Measurements from ENCODE around the gene IFNA8.

Gene IFNA8

DNA sequence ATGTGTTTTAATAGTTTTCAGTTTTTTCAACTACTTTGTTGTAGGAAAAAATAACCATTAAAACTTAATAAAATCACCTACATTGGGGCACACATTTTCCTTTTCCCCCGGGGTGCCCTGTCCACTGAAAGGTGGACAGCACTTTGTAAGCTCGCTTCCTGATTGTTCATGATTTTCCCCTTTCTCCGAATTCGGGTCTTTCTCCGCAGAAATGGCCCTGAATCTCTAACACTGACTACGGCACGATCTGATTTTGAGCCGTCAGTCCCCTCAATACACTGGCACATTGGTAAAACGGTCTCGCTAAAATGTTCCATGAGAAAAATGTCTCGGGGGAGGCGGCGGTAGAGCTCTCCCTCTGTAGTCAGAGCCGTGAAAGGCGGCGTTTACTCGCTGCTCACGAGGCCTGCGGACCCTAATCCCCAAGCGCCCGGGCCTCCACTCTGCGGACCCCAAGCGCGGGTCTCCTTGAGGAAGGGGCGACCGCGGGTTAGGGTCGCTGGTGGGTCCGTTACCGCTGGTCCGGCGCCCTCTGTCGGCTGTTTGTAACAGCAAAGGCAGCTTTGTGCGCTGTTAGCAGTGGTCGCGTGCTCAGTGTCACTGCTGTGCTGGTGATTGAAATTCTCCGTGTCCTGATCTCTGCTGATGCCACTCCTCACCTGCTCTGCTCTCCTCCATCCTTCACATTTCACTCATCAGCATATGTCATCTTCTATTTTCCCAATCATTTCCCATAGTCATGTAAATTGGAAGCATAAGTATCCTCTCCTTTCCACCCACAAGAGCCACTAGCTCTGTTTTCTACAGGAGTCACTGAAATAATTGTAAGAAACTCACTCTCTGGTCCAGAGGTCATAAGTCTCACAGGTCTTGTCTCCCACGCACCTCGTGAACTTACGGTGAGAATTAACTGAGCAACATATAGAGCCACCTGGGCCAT, 12.9 kb upstream of the IFNA8 start:
- Histone ChIP-seq H3K36me3 (ENCODE audit: control insufficient read depth in 1 of 2, insufficient read depth in 2 of 2, low read length in 2 of 2) (no peaks in the 10 kb centered on the region), H3K4me1 (ENCODE audit: control insufficient read depth in 1 of 2, insufficient read depth in 2 of 2, low read length in 2 of 2) (peaks cover 5 to 8% of the 10 kb centered on the region in 2 donors), H3K4me3 (ENCODE audit: low read depth in 1 of 2, low read length in 2 of 2) (peak overlapping the region; percentile 63 to 69), H3K9ac (ENCODE audit: low read depth in 1 of 2, low read length in 2 of 2) (peak overlapping the region; percentile 17 to 22), H3K27me3 (ENCODE audit: control insufficient read depth in 1 of 2, insufficient read depth in 2 of 2, low read length in 2 of 2) (peaks cover 33 to 34% of the 10 kb centered on the region in 2 donors), H3K9me3 (ENCODE audit: control insufficient read depth in 1 of 2, low read length in 2 of 2) (no peaks in the 10 kb centered on the region), H3K27ac (ENCODE audit: low read depth, low read length) (no peak overlapping the region)

DNA sequence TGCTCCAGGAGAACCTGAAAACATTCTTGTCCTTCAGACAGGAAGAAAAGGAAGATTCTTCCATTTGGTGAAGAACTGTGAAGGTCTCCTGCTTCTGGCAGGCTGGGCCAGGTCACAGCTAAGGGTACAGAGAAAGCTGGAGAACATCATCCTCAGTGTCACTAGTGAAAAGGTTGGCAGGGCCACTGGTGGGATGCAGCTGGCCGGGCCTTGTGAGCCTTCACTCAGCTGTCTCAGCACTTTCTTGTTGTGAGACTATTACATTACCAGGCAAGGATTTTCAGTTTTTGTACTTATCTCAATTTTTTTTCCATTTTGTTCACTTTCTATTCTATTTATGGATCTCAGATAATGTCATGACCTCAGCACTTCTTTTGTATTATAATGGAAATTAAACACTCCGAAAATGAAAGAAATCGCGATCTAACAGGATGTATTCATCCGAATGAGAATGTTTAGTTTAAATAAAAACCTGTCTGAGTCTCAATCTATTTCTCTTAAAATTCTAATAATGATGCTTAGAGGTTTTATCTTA, 9.9 kb upstream of the IFNA8 start:
- no peak overlapping the region for H3K27ac ChIP-seq (ENCODE audit: low read depth, low read length)
- peaks cover 13 to 14% of the 10 kb centered on the region in 2 donors for H3K4me1 ChIP-seq (ENCODE audit: control insufficient read depth in 1 of 2, insufficient read depth in 2 of 2, low read length in 2 of 2)
- H3K27me3 ChIP-seq (ENCODE audit: control insufficient read depth in 1 of 2, insufficient read depth in 2 of 2, low read length in 2 of 2) = peaks cover 35 to 48% of the 10 kb centered on the region in 2 donors
- H3K36me3 ChIP-seq (ENCODE audit: control insufficient read depth in 1 of 2, insufficient read depth in 2 of 2, low read length in 2 of 2) = no peaks in the 10 kb centered on the region
- H3K9me3 ChIP-seq (ENCODE audit: control insufficient read depth in 1 of 2, low read length in 2 of 2) = no peaks in the 10 kb centered on the region
- no peak overlapping the region for H3K4me3 ChIP-seq (ENCODE audit: low read depth in 1 of 2, low read length in 2 of 2)
- no peak overlapping the region for H3K9ac ChIP-seq (ENCODE audit: low read depth in 1 of 2, low read length in 2 of 2)

DNA sequence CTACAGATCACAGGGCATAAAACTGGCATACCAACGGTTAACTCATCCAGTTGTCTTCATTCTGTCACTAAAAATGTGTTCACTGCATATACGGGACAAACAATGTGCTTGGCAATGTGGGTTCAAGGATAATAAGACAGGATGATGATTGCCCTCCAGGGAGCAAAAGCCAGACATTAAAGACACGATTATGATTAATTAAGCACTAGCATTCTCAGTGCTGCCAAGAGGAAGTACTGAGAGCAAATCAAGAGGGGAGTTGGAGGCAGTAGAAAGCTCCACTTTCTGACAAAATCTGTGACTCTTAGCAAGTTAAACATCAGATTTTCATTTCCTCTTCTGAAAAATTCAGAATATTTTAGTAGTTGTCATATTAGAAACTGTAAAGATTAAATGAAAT, 9.0 kb upstream of the IFNA8 start:
- no peaks in the 10 kb centered on the region for H3K36me3 ChIP-seq (ENCODE audit: control insufficient read depth in 1 of 2, insufficient read depth in 2 of 2, low read length in 2 of 2)
- H3K4me3 ChIP-seq (ENCODE audit: low read depth in 1 of 2, low read length in 2 of 2) = no peak overlapping the region
- H3K27ac ChIP-seq (ENCODE audit: low read depth, low read length) = no peak overlapping the region
- H3K9me3 ChIP-seq (ENCODE audit: control insufficient read depth in 1 of 2, low read length in 2 of 2) = no peaks in the 10 kb centered on the region
- peaks cover 13 to 14% of the 10 kb centered on the region in 2 donors for H3K4me1 ChIP-seq (ENCODE audit: control insufficient read depth in 1 of 2, insufficient read depth in 2 of 2, low read length in 2 of 2)
- peaks cover 38 to 48% of the 10 kb centered on the region in 2 donors for H3K27me3 ChIP-seq (ENCODE audit: control insufficient read depth in 1 of 2, insufficient read depth in 2 of 2, low read length in 2 of 2)
- no peak overlapping the region for H3K9ac ChIP-seq (ENCODE audit: low read depth in 1 of 2, low read length in 2 of 2)

DNA sequence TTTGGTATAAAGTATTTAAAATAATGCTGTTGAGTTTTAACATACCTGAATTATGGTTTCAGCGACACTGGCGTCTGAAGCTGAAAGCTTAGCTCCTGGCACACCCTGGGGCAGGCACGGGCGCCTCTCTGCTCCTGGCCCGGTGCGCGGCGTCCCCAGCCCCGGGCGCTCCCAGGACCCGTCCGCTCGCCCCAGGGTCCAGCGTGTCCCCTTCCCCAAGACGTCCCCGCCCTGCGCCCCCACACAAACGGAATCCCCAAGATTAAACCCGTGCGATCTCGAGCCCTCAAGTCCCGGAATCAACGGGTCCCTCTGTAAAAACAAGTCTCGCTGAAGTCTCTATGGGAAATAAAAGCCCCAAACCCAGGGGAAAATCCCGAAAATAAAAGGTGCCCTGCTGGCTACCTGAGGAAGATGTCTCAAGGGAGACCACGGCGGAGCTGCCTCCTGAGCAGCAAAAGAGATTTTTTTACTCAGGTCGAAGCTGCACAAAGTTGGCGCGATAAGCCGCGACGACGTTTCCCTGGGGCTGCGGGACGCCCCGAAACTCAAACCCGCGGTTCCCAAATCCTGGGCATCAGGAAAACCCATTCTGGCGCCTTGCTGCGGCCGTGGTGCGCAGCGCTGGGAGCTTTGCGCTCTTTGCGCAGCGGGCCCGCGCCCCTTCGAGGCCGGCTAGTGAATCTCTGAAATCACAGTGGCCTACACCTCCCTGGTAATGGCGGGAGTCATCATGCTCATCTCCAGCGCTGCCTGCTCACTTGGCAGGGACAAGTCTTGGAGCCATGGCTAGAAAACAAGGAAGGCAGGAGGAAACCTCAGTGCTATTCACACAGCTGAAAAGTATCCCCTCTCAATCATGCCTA, 6.3 kb upstream of the IFNA8 start:
- peaks cover 6 to 8% of the 10 kb centered on the region in 2 donors for H3K4me1 ChIP-seq (ENCODE audit: control insufficient read depth in 1 of 2, insufficient read depth in 2 of 2, low read length in 2 of 2)
- H3K27me3 ChIP-seq (ENCODE audit: control insufficient read depth in 1 of 2, insufficient read depth in 2 of 2, low read length in 2 of 2) = peaks cover 25 to 28% of the 10 kb centered on the region in 2 donors
- H3K27ac ChIP-seq (ENCODE audit: low read depth, low read length) = no peak overlapping the region
- peak overlapping the region; percentile 18 to 37 for H3K4me3 ChIP-seq (ENCODE audit: low read depth in 1 of 2, low read length in 2 of 2)
- no peaks in the 10 kb centered on the region for H3K9me3 ChIP-seq (ENCODE audit: control insufficient read depth in 1 of 2, low read length in 2 of 2)
- H3K36me3 ChIP-seq (ENCODE audit: control insufficient read depth in 1 of 2, insufficient read depth in 2 of 2, low read length in 2 of 2) = no peaks in the 10 kb centered on the region
- no peak overlapping the region for H3K9ac ChIP-seq (ENCODE audit: low read depth in 1 of 2, low read length in 2 of 2)

DNA sequence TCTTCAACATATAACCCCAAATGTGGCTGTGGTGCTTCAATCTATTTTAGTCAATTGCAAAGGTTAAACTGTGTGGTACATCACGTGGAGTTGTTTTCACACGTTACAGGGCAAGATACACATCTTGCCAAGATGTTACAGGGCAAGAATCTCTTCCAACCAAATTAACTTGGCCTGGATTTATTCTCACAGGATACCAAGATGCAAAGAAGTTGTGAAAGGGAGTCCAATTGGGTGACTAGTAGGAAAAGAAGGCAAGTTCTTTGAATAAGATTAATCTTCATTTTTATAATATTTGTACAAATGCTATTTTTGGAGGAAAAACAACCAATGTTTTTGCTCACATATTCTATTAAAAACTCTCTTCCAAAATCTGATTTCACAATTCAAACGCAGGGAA, 4.8 kb upstream of the IFNA8 start:
- Histone ChIP-seq H3K27me3 (ENCODE audit: control insufficient read depth in 1 of 2, insufficient read depth in 2 of 2, low read length in 2 of 2) (peaks cover 18 to 21% of the 10 kb centered on the region in 2 donors), H3K9ac (ENCODE audit: low read depth in 1 of 2, low read length in 2 of 2) (no peak overlapping the region), H3K4me3 (ENCODE audit: low read depth in 1 of 2, low read length in 2 of 2) (no peak overlapping the region), H3K9me3 (ENCODE audit: control insufficient read depth in 1 of 2, low read length in 2 of 2) (no peaks in the 10 kb centered on the region), H3K4me1 (ENCODE audit: control insufficient read depth in 1 of 2, insufficient read depth in 2 of 2, low read length in 2 of 2) (peaks cover 6 to 8% of the 10 kb centered on the region in 2 donors), H3K27ac (ENCODE audit: low read depth, low read length) (no peak overlapping the region), H3K36me3 (ENCODE audit: control insufficient read depth in 1 of 2, insufficient read depth in 2 of 2, low read length in 2 of 2) (no peaks in the 10 kb centered on the region)

DNA sequence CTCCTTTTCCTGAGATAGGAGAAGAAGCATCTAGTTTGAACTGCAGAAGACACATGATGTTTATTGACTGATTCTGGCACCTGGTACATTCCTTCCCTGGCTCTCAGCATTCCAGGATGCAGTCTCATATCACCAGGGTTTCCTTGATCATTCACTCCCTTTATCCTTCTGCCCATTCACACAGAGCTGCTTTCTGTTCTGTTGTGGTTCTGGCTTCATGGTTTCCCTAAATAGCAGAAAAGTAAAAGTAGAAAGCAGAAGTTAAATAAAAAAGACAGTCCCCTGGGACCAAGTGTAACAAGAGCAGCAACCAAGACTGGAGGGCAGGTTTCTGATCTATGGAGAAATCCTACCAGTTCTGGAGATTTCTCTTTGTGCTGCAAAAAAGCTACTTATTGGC, 3.2 kb downstream of the IFNA8 start:
- H3K27me3 ChIP-seq (ENCODE audit: control insufficient read depth in 1 of 2, insufficient read depth in 2 of 2, low read length in 2 of 2) = peaks cover 3 to 4% of the 10 kb centered on the region in 2 donors
- peaks cover 0 to 3% of the 10 kb centered on the region in 2 donors for H3K4me1 ChIP-seq (ENCODE audit: control insufficient read depth in 1 of 2, insufficient read depth in 2 of 2, low read length in 2 of 2)
- H3K9me3 ChIP-seq (ENCODE audit: control insufficient read depth in 1 of 2, low read length in 2 of 2) = no peaks in the 10 kb centered on the region
- no peak overlapping the region for H3K4me3 ChIP-seq (ENCODE audit: low read depth in 1 of 2, low read length in 2 of 2)
- no peak overlapping the region for H3K9ac ChIP-seq (ENCODE audit: low read depth in 1 of 2, low read length in 2 of 2)
- H3K27ac ChIP-seq (ENCODE audit: low read depth, low read length) = no peak overlapping the region
- no peaks in the 10 kb centered on the region for H3K36me3 ChIP-seq (ENCODE audit: control insufficient read depth in 1 of 2, insufficient read depth in 2 of 2, low read length in 2 of 2)

DNA sequence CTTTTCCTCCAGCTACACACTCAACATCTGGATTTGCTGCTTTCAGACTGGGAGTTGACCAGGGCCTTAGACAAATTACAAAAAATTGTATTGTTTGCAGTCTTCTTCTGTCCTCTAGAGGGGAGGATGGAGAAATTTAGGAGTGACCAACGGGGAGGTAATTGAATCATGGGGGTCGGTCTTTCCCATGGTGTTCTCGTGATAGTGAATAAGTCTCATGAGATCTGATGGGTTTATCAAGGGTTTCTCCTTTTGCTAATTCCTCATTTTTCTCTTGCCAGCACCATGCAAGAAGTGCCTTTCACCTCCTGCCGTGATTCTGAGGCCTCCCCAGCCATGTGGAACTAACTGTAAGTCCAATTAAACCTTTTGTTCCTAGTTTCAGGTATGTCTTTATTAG, 4.2 kb downstream of the IFNA8 start:
- peaks cover 3 to 4% of the 10 kb centered on the region in 2 donors for H3K27me3 ChIP-seq (ENCODE audit: control insufficient read depth in 1 of 2, insufficient read depth in 2 of 2, low read length in 2 of 2)
- H3K4me1 ChIP-seq (ENCODE audit: control insufficient read depth in 1 of 2, insufficient read depth in 2 of 2, low read length in 2 of 2) = peaks cover 0 to 3% of the 10 kb centered on the region in 2 donors
- H3K36me3 ChIP-seq (ENCODE audit: control insufficient read depth in 1 of 2, insufficient read depth in 2 of 2, low read length in 2 of 2) = no peaks in the 10 kb centered on the region
- H3K9me3 ChIP-seq (ENCODE audit: control insufficient read depth in 1 of 2, low read length in 2 of 2) = no peaks in the 10 kb centered on the region
- H3K4me3 ChIP-seq (ENCODE audit: low read depth in 1 of 2, low read length in 2 of 2) = no peak overlapping the region
- no peak overlapping the region for H3K9ac ChIP-seq (ENCODE audit: low read depth in 1 of 2, low read length in 2 of 2)
- H3K27ac ChIP-seq (ENCODE audit: low read depth, low read length) = no peak overlapping the region

DNA sequence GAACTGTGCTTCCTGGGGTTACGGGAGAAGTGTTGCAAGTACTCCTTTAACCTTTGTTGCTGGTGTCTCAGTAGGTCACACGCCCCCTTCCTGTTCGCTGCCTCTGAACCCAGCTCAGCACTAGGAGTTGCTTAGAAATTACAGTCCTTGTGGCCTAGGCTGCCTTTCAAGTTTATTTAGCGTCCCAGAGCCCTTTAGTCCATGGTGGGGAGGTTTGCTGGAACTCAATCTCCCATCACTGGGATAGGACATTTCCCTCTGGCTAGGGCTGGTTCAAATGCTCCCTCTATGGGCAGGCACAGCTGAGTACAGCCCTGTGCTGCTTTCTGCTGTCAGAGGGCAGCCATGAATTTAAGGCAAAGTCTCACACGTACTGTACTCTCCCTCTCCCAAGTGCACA, 4.7 kb downstream of the IFNA8 start:
- Histone ChIP-seq H3K4me3 (ENCODE audit: low read depth in 1 of 2, low read length in 2 of 2) (no peak overlapping the region), H3K27me3 (ENCODE audit: control insufficient read depth in 1 of 2, insufficient read depth in 2 of 2, low read length in 2 of 2) (peaks cover 3 to 4% of the 10 kb centered on the region in 2 donors), H3K4me1 (ENCODE audit: control insufficient read depth in 1 of 2, insufficient read depth in 2 of 2, low read length in 2 of 2) (peaks cover 0 to 3% of the 10 kb centered on the region in 2 donors), H3K27ac (ENCODE audit: low read depth, low read length) (no peak overlapping the region), H3K9me3 (ENCODE audit: control insufficient read depth in 1 of 2, low read length in 2 of 2) (no peaks in the 10 kb centered on the region), H3K9ac (ENCODE audit: low read depth in 1 of 2, low read length in 2 of 2) (no peak overlapping the region), H3K36me3 (ENCODE audit: control insufficient read depth in 1 of 2, insufficient read depth in 2 of 2, low read length in 2 of 2) (no peaks in the 10 kb centered on the region)

DNA sequence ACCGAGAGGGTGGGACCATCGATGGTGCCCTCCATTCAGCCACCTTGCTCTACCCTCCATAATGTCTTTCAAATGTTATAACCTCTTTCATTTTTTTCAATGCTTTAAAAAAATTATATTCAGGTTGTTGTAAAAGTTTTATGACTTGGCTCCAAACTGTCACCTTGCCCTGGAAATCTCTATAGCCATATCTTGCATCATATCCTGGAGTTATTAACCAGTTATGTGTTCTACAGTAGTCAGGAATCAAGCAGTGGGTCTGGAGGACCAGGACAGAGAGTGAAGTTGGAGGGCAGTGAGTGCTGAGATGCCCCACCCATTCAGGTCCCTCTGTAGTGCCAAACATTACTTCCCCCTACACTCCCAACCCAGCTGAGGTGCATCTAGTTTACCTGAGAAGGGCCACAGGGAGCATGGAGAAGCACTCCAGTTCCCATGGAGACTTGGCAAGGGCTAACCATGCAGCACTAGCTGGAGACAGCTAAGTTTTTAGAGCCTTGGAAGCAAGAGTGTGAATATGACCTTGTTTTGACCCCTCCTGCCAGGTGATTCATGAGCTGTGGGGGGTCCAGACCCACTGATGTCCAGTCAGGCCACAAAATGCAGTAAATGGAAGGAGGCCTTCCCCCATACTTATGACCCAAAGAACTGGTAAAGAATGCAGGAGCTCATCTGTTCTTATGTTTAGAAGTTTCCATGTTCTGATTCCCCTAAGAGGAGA, 5.5 kb downstream of the IFNA8 start:
- no peaks in the 10 kb centered on the region for H3K9me3 ChIP-seq (ENCODE audit: control insufficient read depth in 1 of 2, low read length in 2 of 2)
- peaks cover 0 to 3% of the 10 kb centered on the region in 2 donors for H3K4me1 ChIP-seq (ENCODE audit: control insufficient read depth in 1 of 2, insufficient read depth in 2 of 2, low read length in 2 of 2)
- no peak overlapping the region for H3K27ac ChIP-seq (ENCODE audit: low read depth, low read length)
- H3K36me3 ChIP-seq (ENCODE audit: control insufficient read depth in 1 of 2, insufficient read depth in 2 of 2, low read length in 2 of 2) = no peaks in the 10 kb centered on the region
- H3K9ac ChIP-seq (ENCODE audit: low read depth in 1 of 2, low read length in 2 of 2) = no peak overlapping the region
- H3K27me3 ChIP-seq (ENCODE audit: control insufficient read depth in 1 of 2, insufficient read depth in 2 of 2, low read length in 2 of 2) = peaks cover 3 to 4% of the 10 kb centered on the region in 2 donors
- H3K4me3 ChIP-seq (ENCODE audit: low read depth in 1 of 2, low read length in 2 of 2) = no peak overlapping the region
